MM.1S (cell line): ENCODE data around the gene BANP.
"Not testable (repeated sequence)": the region's sequence is repeated elsewhere in the genome, so short reads cannot be mapped to it uniquely, and the experiment has no call there.

Experiments
- DNase-seq: peaks from one replicate; pipeline ENCODE4 v3.0.0-alpha.2; 2015
- H2AFZ ChIP-seq: fragments of 300-600 bp; sonication (generic); 2 replicates; pipeline ENCODE4 v1.6.0; 2016; ENCODE audit warnings: antibody characterized with exemption, low read length
- H3F3A ChIP-seq: fragments of 300-600 bp; sonication (generic); 2 replicates; pipeline ENCODE4 v1.6.1; 2016; ENCODE audit warnings: mild to moderate bottlenecking, antibody characterized with exemption, low read length, moderate library complexity, mixed read lengths; ENCODE audit not compliant: insufficient read depth
- H3K27ac ChIP-seq: fragments of 300-600 bp; sonication (generic); 2 replicates; pipeline ENCODE4 v1.5.1; 2016; ENCODE audit warnings: mild to moderate bottlenecking, low read length
- H3K27me3 ChIP-seq: fragments of 300-600 bp; sonication (generic); replicated peaks from 2 replicates; pipeline ENCODE4 v1.6.0; 2016; ENCODE audit warnings: low read length; ENCODE audit not compliant: insufficient read depth
- H3K36me3 ChIP-seq: fragments of 300-600 bp; sonication (generic); replicated peaks from 2 replicates; pipeline ENCODE4 v1.6.1; 2016; ENCODE audit warnings: mild to moderate bottlenecking, low read length, mixed read lengths; ENCODE audit not compliant: insufficient read depth
- H3K4me1 ChIP-seq: fragments of 300-600 bp; sonication (generic); 2 replicates; pipeline ENCODE4 v1.6.1; 2016; ENCODE audit warnings: low read length, mixed read lengths
- H3K4me2 ChIP-seq: fragments of 300-600 bp; sonication (generic); 2 replicates; pipeline ENCODE4 v1.6.0; 2016; ENCODE audit warnings: low read depth, low read length
- H3K4me3 ChIP-seq: fragments of 300-600 bp; sonication (generic); 2 replicates; pipeline ENCODE4 v1.5.1; 2016; ENCODE audit warnings: low read length, mixed read lengths
- H3K79me2 ChIP-seq: fragments of 300-600 bp; sonication (generic); 2 replicates; pipeline ENCODE4 v1.6.1; 2016; ENCODE audit warnings: mixed run types, low read length, mixed read lengths
- H3K9ac ChIP-seq: fragments of 300-600 bp; sonication (generic); 2 replicates; pipeline ENCODE4 v1.6.1; 2016; ENCODE audit warnings: low read length, mixed read lengths
- H3K9me2 ChIP-seq: fragments of 300-600 bp; sonication (generic); replicated peaks from 2 replicates; pipeline ENCODE4 v1.6.1; 2016; ENCODE audit warnings: mild to moderate bottlenecking, low read length, mixed read lengths; ENCODE audit not compliant: insufficient read depth
- H3K9me3 ChIP-seq: fragments of 300-600 bp; sonication (generic); replicated peaks from 2 replicates; pipeline ENCODE4 v1.6.1; 2016; ENCODE audit warnings: mild to moderate bottlenecking, low read length, mixed read lengths; ENCODE audit not compliant: insufficient read depth
- H4K20me1 ChIP-seq: fragments of 300-600 bp; sonication (generic); 2 replicates; pipeline ENCODE4 v1.6.1; 2016; ENCODE audit warnings: mild to moderate bottlenecking, low read length, moderate library complexity, mixed read lengths; ENCODE audit not compliant: insufficient read depth
- CTCF ChIP-seq: fragments of 300-600 bp; sonication (generic); IDR thresholded peaks from 2 replicates; pipeline ENCODE4 v1.5.1; 2016; ENCODE audit warnings: antibody characterized with exemption, low read length, mixed read lengths
- EZH2 ChIP-seq: fragments of 300-600 bp; sonication (generic); optimal IDR thresholded peaks from 2 replicates; pipeline ENCODE3; 2017; ENCODE audit warnings: low read depth, mild to moderate bottlenecking, antibody characterized with exemption, low read length, mixed read lengths
- EZH2phosphoT487 ChIP-seq: fragments of 300-600 bp; sonication (generic); IDR thresholded peaks from 2 replicates; pipeline ENCODE4 v1.6.1; 2018; ENCODE audit warnings: antibody characterized with exemption, low read length

The BANP gene

GRCh38 chr16:87929986-87930385 is 21.2 kb upstream of the BANP start:
- Histone ChIP-seq H4K20me1 (no peaks in the 10 kb centered on the region), H3K9me3 (no peaks in the 10 kb centered on the region), H3K4me2 (no peak overlapping the region), H3F3A (no peaks in the 10 kb centered on the region), H3K79me2 (no peaks in the 10 kb centered on the region), H3K9me2 (no peaks in the 10 kb centered on the region), H3K27ac (no peak overlapping the region), H3K4me3 (no peak overlapping the region), H2AFZ (no peak overlapping the region), H3K36me3 (no peaks in the 10 kb centered on the region), H3K27me3 (peaks cover 10% of the 10 kb centered on the region), H3K9ac (no peak overlapping the region), H3K4me1 (no peaks in the 10 kb centered on the region)
- DNase-seq = no peak
- TF ChIP-seq EZH2phosphoT487 (no peak), EZH2 (no peak), CTCF (no peak)

GRCh38 chr16:87930456-87930855 is 20.8 kb upstream of the BANP start:
- H3K9me3 ChIP-seq = no peaks in the 10 kb centered on the region
- TF ChIP-seq EZH2 (no peak), CTCF (no peak), EZH2phosphoT487 (no peak)
- H3K9me2 ChIP-seq = no peaks in the 10 kb centered on the region
- DNase-seq = no peak
- H3K79me2 ChIP-seq = no peaks in the 10 kb centered on the region
- no peak overlapping the region for H3K4me3 ChIP-seq
- H2AFZ ChIP-seq = no peak overlapping the region
- no peaks in the 10 kb centered on the region for H3K36me3 ChIP-seq
- H3K27ac ChIP-seq = no peak overlapping the region
- no peak overlapping the region for H3K4me2 ChIP-seq
- no peak overlapping the region for H3K9ac ChIP-seq
- peaks cover 10% of the 10 kb centered on the region for H3K27me3 ChIP-seq
- H3K4me1 ChIP-seq = no peaks in the 10 kb centered on the region
- no peaks in the 10 kb centered on the region for H4K20me1 ChIP-seq
- H3F3A ChIP-seq = no peaks in the 10 kb centered on the region

- no peak for DNase-seq
- Histone ChIP-seq H3K27ac (no peak overlapping the region), H3K9me3 (no peaks in the 10 kb centered on the region), H3K4me2 (no peak overlapping the region), H3K36me3 (no peaks in the 10 kb centered on the region), H3K9me2 (no peaks in the 10 kb centered on the region), H3K4me1 (no peaks in the 10 kb centered on the region), H3K27me3 (peaks cover 8% of the 10 kb centered on the region), H4K20me1 (no peaks in the 10 kb centered on the region), H3K9ac (no peak overlapping the region), H3F3A (no peaks in the 10 kb centered on the region), H3K4me3 (no peak overlapping the region), H2AFZ (no peak overlapping the region), H3K79me2 (no peaks in the 10 kb centered on the region)
- TF ChIP-seq EZH2phosphoT487 = no peak
- no peak for TF ChIP-seq EZH2
- no peak for TF ChIP-seq CTCF
Measured at GRCh38 chr16:87931504-87931903, 19.7 kb upstream of the BANP start.

- not testable (repeated sequence) for H3K9ac ChIP-seq, H3K79me2 ChIP-seq, H2AFZ ChIP-seq, H3K9me3 ChIP-seq, H3K27me3 ChIP-seq, DNase-seq, H3K27ac ChIP-seq, H3K36me3 ChIP-seq, H4K20me1 ChIP-seq, H3K4me3 ChIP-seq, H3K9me2 ChIP-seq, H3K4me1 ChIP-seq, H3K4me2 ChIP-seq, H3F3A ChIP-seq
Measured at GRCh38 chr16:87932475-87933139, 18.6 kb upstream of the BANP start.
